Measurements from ENCODE around the gene HJURP.

Gene HJURP

DNA sequence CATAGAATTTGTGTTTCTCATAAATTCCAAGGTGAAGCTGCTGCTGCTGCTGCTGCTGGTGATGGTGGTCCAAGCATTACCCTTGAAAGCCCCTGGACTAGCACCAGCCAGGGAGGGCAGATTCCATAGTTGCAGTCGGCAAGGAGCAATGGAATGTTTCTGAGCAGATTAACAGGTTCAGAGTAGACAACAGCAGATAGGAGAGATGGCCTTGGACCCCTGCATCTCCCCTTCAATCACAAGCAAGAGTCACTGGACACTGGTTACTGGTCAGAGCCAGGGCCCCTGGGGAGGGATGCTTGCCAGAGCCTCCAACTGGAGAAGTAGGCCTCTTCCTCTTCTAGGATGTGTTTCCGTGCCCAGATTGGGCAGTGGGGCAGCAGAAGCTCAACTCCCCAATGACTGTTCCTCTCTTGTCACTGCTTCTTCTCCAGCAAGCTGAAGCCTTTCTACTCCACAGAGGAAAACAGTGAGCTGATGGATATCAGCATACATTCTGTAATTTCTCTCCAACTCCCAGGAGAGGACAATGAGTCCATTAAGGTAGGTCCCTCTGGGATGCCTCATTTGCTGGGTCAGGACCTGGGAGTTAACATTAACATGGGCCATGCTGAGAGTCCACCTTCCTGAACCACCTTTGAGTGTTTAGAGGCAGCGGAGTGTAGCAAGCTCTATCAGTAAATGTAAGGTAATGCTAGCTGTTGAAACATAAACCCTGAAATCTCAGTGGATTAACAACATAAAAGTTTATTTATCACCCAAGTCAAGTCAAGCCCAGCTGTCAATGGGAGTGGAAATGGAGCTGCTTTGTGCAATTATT is 40.9 kb downstream of the HJURP start:
- CTCF ChIA-PET, result no interaction called here
- no peak for TF ChIP-seq CTCF (conservative IDR thresholded peaks at IDR 0.05; ENCODE audit: low read depth)
- H3K27ac ChIP-seq, result no peak overlapping the region
- POLR2A ChIA-PET (ENCODE audit: low non-redundant PET), result no interaction called here
- DNase-seq (ENCODE audit: low spot score), result no peak

DNA sequence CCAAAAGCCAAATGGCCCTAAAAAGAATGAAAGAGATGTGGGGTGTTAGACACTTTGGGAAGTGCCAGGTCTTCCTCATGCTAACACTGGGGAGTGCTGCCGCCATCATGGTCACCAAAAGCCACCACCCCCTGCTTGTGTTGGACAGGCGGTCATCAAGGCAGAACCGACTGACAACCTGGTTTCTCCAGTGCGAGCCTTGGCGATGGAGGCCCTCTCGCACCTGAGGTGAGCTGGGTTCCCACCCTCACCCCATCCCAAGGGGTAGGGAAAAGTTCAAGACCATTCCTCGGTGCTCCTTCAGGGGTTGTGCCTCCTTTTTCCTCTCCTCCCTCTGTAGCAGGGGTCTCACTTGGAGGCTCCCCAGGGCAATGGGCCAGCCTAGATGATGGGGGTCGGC is 42.6 kb downstream of the HJURP start:
- DNase-seq (ENCODE audit: low spot score), result no peak
- TF ChIP-seq CTCF (conservative IDR thresholded peaks at IDR 0.05; ENCODE audit: low read depth), result no peak
- ChIA-PET POLR2A (ENCODE audit: low non-redundant PET) (no interaction called here), CTCF (no interaction called here)
- H3K27ac ChIP-seq, result no peak overlapping the region

GRCh38 chr2:233811087-233811486 is 43.2 kb downstream of the HJURP start:
- CTCF ChIA-PET, result no interaction called here
- no peak overlapping the region for H3K27ac ChIP-seq
- POLR2A ChIA-PET (ENCODE audit: low non-redundant PET), result no interaction called here
- no peak for TF ChIP-seq CTCF (conservative IDR thresholded peaks at IDR 0.05; ENCODE audit: low read depth)
- no peak for DNase-seq (ENCODE audit: low spot score)

DNA sequence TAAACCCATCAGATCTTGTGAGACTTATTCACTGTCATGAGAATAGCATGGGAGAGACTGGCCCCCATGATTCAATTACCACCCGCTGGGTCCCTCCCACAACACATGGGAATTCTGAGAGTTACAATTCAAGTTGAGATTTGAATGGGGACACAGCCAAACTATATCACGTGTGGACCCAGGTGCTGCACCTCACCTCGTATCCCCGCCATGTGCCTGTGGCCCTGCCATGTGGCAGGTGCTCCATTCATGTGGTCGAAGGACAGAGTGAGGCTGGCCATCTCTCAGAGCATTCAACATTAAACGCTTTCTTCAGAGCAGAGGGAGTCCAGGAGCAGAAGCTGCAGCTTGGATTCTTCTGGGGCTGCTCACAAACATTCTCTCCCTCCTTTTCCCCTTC is 44.0 kb downstream of the HJURP start:
- DNase-seq (ENCODE audit: low spot score), result no peak
- no peak overlapping the region for H3K27ac ChIP-seq
- no peak for TF ChIP-seq CTCF (conservative IDR thresholded peaks at IDR 0.05; ENCODE audit: low read depth)
- CTCF ChIA-PET, result no interaction called here
- POLR2A ChIA-PET (ENCODE audit: low non-redundant PET), result no interaction called here

DNA sequence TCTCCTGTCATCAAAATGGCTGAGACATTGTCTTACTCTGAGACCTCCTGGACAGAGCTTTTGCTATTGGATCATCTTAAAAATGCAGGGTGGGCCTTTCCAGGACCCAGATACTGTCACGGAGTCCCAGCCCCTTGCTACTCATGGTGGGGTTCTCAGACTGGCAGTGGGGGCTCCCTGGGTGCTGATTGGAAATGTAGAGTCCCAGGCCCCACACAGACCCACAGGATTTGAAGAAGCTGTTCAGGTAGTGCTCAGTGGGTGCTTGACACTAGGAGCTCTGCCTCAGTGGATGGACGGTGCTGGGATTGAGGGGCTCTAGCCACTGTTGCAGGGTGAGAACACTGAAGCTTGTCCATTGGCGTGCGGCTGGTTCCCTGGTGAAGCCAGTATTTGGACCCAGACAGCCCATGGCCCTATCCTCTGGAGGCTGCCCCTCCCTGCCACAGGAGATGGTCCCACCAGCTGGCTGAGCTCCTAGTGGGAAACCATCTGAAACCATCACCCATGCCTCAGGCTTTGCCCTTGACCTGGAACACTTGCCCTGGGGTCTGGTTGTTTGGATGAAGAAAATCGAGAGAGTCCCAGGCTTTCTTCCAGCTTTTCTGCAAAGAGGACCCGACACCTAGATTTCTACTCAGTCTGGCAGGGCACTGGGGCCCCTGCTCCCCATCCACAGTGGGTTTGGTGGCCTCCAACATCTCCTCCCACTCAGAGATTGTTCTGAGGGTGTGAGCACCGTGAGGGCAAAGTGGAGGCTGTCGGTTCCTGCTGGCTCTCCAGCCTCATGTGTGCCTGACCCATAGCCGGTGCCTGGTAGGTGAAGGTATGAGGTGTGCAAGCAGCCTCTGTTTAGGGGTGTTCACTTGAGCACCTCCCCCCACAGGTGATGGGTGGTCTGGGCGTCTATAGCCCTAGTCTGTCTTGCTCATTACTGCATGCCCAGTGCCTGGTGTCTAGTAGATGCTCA is 46.1 kb downstream of the HJURP start:
- ChIA-PET POLR2A (ENCODE audit: low non-redundant PET) (no interaction called here), CTCF (no interaction called here)

More for the DNA sequence above, 46.1 kb downstream of the HJURP start:
- no peak overlapping the region for H3K27ac ChIP-seq
- TF ChIP-seq CTCF (conservative IDR thresholded peaks at IDR 0.05; ENCODE audit: low read depth), result no peak
- DNase-seq (ENCODE audit: low spot score), result no peak
